ENCODE results near the gene TRIO.

The TRIO gene

DNA sequence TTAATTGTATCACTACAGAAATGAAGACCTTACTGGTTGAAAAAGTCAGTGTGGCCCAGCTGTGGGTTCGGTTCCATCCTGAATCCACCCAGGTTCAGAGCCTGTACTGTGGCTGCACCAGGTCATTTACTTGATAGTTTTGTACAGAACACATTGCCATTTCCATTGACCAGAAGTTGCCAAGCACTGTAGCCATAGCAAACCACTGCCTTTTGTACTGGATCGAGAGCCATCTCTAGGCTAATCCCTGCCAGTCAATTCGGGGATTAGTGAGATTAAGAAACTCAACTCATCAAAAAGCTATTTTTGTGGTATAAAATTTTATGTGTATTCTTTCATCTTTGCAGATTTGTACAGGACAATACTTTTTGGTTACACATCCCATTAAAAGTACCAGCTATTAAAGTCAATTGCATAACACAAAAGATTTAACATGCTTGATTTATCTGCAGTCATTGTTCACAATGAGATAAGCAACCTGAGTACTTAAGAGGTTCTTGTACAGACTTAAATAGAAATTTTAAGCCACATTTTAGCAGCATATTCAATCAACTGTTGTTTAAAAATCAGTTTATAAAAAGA is 329.9 kb downstream of the TRIO start:
- Histone ChIP-seq H3K4me3 (ENCODE audit: low read depth in 1 of 2, low read length in 2 of 2) (no peak overlapping the region), H3K4me1 (ENCODE audit: insufficient read depth, low read length) (no peaks in the 10 kb centered on the region), H3K9me3 (ENCODE audit: low read length) (no peaks in the 10 kb centered on the region), H3K27ac (ENCODE audit: low read depth, low read length) (no peak overlapping the region), H3K9ac (ENCODE audit: low read length) (no peak overlapping the region), H3K36me3 (ENCODE audit: insufficient read depth, low read length) (peaks cover 52% of the 10 kb centered on the region), H3K27me3 (ENCODE audit: control insufficient read depth in 1 of 2, insufficient read depth in 2 of 2, low read length in 2 of 2) (no peaks in the 10 kb centered on the region)

DNA sequence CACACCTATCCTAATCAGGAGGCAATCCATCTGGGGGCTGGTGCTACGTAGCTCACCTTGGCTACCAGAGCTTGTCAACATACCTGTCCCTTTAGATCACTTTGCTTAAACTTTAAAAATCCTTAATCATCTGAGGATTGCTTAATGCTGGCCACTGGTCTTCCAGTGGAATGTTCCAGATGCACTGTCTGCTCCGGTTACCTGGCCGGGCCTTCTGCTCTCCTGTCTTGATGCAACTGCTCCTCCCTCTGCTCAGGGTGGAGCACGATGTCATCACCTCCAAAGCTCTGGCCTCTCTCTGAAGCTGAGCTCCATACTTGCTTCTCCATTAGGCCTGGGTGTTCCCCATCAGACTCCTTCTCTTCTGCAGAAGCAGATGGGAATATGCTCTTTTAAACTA is 331.9 kb downstream of the TRIO start:
- H3K9ac ChIP-seq (ENCODE audit: low read length): no peak overlapping the region
- no peak overlapping the region for H3K4me3 ChIP-seq (ENCODE audit: low read depth in 1 of 2, low read length in 2 of 2)
- no peaks in the 10 kb centered on the region for H3K27me3 ChIP-seq (ENCODE audit: control insufficient read depth in 1 of 2, insufficient read depth in 2 of 2, low read length in 2 of 2)
- H3K9me3 ChIP-seq (ENCODE audit: low read length): no peaks in the 10 kb centered on the region
- peaks cover 63% of the 10 kb centered on the region for H3K36me3 ChIP-seq (ENCODE audit: insufficient read depth, low read length)
- no peak overlapping the region for H3K27ac ChIP-seq (ENCODE audit: low read depth, low read length)
- no peaks in the 10 kb centered on the region for H3K4me1 ChIP-seq (ENCODE audit: insufficient read depth, low read length)

DNA sequence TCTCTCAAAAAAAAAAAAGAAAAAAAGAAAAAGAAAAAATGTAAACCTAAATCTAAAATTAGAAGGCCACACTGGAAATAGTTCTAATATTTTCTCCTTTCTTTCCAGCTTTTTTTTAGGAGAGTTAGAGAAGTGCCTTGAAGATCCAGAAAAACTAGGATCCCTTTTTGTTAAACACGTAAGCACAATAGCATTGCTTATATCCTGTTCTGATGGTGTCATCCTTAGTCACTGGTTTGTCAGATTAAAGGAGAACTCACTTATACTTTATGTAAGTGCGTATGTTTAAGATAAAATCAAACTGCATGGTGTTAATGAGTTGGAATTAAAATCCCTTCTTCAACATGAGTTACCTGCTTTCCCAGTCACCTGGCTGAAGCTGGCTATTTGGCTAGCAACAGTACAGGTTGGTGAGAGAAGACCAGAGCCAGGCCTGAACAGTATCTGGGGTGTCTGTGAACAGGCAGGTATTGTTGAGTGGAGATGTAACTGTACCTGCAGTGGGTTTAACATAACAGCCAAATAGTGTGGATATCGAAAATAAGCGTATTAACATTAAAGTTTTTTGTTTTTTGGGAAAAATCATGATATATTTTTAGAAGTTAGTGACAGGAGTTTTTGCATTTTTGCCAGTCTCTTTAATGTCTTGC is 333.8 kb downstream of the TRIO start:
- Histone ChIP-seq H3K4me3 (ENCODE audit: low read depth in 1 of 2, low read length in 2 of 2) (no peak overlapping the region), H3K9ac (ENCODE audit: low read length) (no peak overlapping the region), H3K27me3 (ENCODE audit: control insufficient read depth in 1 of 2, insufficient read depth in 2 of 2, low read length in 2 of 2) (no peaks in the 10 kb centered on the region), H3K27ac (ENCODE audit: low read depth, low read length) (no peak overlapping the region), H3K36me3 (ENCODE audit: insufficient read depth, low read length) (peaks cover 73% of the 10 kb centered on the region), H3K4me1 (ENCODE audit: insufficient read depth, low read length) (no peaks in the 10 kb centered on the region), H3K9me3 (ENCODE audit: low read length) (no peaks in the 10 kb centered on the region)

DNA sequence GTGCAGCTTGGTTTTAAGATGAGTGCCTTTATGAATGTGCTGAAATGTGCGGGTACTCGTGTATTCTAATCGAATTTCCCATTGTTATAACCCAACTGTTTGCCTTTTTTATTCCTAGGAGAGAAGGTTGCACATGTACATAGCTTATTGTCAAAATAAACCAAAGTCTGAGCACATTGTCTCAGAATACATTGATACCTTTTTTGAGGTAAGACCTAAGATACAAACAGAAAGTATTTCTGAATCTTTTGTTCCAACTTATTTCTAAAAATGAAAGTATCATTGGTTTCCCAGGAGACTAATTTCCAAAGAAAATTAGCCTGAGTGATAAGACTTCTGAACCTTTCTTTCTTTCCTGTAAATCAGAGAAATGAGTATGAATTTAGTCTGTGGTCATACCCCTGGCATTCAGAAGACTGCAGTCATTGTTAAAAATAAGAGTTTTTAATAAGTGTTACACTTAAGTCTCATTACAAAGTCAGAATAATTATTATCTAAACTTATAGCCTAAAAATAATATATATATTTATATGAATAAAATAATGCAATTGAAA is 336.1 kb downstream of the TRIO start:
- H3K4me3 ChIP-seq (ENCODE audit: low read depth in 1 of 2, low read length in 2 of 2): no peak overlapping the region
- no peak overlapping the region for H3K9ac ChIP-seq (ENCODE audit: low read length)
- no peaks in the 10 kb centered on the region for H3K9me3 ChIP-seq (ENCODE audit: low read length)
- no peaks in the 10 kb centered on the region for H3K27me3 ChIP-seq (ENCODE audit: control insufficient read depth in 1 of 2, insufficient read depth in 2 of 2, low read length in 2 of 2)
- no peak overlapping the region for H3K27ac ChIP-seq (ENCODE audit: low read depth, low read length)
- no peaks in the 10 kb centered on the region for H3K4me1 ChIP-seq (ENCODE audit: insufficient read depth, low read length)
- peaks cover 77% of the 10 kb centered on the region for H3K36me3 ChIP-seq (ENCODE audit: insufficient read depth, low read length)

DNA sequence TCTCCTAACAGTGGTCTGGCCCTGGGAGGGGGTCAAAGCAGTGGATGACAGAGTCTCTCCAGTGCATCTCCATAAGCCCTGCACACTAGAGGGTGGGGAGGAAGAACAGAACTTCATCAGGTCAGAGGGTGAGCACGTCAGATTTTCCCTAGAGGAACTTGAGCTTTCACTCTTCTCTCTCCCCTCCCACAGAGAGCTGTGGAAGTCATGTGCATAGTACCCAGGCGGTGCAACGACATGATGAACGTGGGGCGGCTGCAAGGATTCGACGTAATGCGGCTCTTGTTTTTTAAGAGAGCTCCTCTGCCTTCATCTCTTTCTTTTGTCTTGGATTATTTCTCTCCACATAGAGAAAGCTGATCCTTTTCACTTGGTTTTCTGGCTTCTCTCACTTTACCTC is 338.2 kb downstream of the TRIO start:
- Histone ChIP-seq H3K27ac (ENCODE audit: low read depth, low read length) (no peak overlapping the region), H3K9ac (ENCODE audit: low read length) (no peak overlapping the region), H3K36me3 (ENCODE audit: insufficient read depth, low read length) (peaks cover 85% of the 10 kb centered on the region), H3K4me1 (ENCODE audit: insufficient read depth, low read length) (no peaks in the 10 kb centered on the region), H3K4me3 (ENCODE audit: low read depth in 1 of 2, low read length in 2 of 2) (no peak overlapping the region), H3K9me3 (ENCODE audit: low read length) (no peaks in the 10 kb centered on the region), H3K27me3 (ENCODE audit: control insufficient read depth in 1 of 2, insufficient read depth in 2 of 2, low read length in 2 of 2) (no peaks in the 10 kb centered on the region)

DNA sequence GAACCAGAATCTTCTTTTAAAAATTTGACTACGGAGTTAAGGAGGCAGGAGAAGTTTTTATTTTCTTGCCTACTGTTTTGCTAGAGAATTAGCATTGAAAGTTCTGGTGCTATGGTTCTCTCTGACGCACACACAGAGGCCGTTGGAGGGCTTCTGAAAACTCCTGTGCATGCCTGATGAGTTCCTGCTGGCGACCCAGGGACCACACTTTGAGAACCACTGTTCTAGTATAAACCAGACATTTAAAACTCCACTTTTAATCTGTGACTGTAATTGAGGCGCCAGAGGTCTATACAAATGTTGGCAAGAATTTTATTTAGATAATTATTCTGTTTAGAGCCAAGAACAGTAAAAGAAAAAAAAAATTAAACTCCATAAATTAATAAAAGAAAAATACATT is 338.9 kb downstream of the TRIO start:
- Histone ChIP-seq H3K27ac (ENCODE audit: low read depth, low read length) (no peak overlapping the region), H3K9ac (ENCODE audit: low read length) (no peak overlapping the region), H3K4me1 (ENCODE audit: insufficient read depth, low read length) (no peaks in the 10 kb centered on the region), H3K27me3 (ENCODE audit: control insufficient read depth in 1 of 2, insufficient read depth in 2 of 2, low read length in 2 of 2) (no peaks in the 10 kb centered on the region), H3K9me3 (ENCODE audit: low read length) (no peaks in the 10 kb centered on the region), H3K4me3 (ENCODE audit: low read depth in 1 of 2, low read length in 2 of 2) (no peak overlapping the region), H3K36me3 (ENCODE audit: insufficient read depth, low read length) (peaks cover 85% of the 10 kb centered on the region)

DNA sequence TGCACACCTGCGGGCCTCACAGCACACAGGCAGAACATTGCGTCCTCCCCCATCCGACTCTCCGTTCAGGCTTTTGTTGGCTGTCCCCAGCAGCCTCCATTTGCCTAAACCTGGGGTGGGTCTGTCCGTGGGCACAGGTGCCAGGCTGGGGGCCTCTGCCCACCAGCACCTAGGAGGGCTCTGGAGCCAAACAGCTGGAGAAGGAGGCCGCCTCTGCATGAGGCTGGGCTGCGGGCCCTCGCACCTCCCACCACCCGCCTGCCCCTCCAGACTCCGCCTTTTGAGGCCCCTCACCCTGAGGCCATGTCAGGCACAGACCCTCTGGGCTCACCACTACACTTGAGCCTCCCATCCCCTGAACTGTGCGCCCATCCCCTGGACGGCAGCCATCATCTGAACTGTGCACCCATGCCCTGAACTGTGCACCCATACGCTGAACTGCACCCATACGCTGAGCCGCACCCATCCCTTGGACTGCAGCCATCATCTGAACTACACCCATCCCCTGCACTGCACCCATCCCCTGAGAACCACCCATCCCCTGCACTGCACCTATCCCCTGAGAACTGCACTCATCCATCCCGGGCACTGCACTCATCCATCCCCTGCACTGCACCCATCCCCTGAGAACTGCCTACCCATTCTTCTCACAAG is 340.5 kb downstream of the TRIO start:
- Histone ChIP-seq H3K27me3 (ENCODE audit: control insufficient read depth in 1 of 2, insufficient read depth in 2 of 2, low read length in 2 of 2) (no peaks in the 10 kb centered on the region), H3K36me3 (ENCODE audit: insufficient read depth, low read length) (peaks cover 79% of the 10 kb centered on the region), H3K27ac (ENCODE audit: low read depth, low read length) (no peak overlapping the region), H3K4me1 (ENCODE audit: insufficient read depth, low read length) (no peaks in the 10 kb centered on the region), H3K9ac (ENCODE audit: low read length) (no peak overlapping the region), H3K4me3 (ENCODE audit: low read depth in 1 of 2, low read length in 2 of 2) (no peak overlapping the region), H3K9me3 (ENCODE audit: low read length) (no peaks in the 10 kb centered on the region)

DNA sequence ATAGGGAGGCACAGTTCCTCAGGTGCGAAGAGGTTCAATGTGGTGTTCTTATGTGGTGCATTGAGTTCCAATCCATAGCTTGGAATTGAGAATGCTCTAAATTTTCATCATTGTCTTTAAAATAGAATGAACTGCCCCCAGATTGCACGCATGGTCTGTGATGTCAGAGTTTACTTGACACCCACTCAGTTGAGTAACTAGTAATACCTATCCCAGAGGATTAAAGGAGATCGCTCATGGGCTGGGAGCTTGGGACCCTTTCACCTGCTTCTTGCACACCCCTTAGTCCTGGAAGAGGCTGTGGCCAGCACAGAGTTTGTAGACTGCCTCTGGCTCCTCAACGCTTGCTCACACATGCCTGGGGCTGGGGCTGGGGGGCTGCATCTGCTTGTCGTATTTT is 343.3 kb downstream of the TRIO start:
- no peak overlapping the region for H3K9ac ChIP-seq (ENCODE audit: low read length)
- H3K4me1 ChIP-seq (ENCODE audit: insufficient read depth, low read length): peaks cover 12% of the 10 kb centered on the region
- H3K27ac ChIP-seq (ENCODE audit: low read depth, low read length): no peak overlapping the region
- no peaks in the 10 kb centered on the region for H3K9me3 ChIP-seq (ENCODE audit: low read length)
- H3K4me3 ChIP-seq (ENCODE audit: low read depth in 1 of 2, low read length in 2 of 2): no peak overlapping the region
- no peaks in the 10 kb centered on the region for H3K27me3 ChIP-seq (ENCODE audit: control insufficient read depth in 1 of 2, insufficient read depth in 2 of 2, low read length in 2 of 2)
- peaks cover 71% of the 10 kb centered on the region for H3K36me3 ChIP-seq (ENCODE audit: insufficient read depth, low read length)

DNA sequence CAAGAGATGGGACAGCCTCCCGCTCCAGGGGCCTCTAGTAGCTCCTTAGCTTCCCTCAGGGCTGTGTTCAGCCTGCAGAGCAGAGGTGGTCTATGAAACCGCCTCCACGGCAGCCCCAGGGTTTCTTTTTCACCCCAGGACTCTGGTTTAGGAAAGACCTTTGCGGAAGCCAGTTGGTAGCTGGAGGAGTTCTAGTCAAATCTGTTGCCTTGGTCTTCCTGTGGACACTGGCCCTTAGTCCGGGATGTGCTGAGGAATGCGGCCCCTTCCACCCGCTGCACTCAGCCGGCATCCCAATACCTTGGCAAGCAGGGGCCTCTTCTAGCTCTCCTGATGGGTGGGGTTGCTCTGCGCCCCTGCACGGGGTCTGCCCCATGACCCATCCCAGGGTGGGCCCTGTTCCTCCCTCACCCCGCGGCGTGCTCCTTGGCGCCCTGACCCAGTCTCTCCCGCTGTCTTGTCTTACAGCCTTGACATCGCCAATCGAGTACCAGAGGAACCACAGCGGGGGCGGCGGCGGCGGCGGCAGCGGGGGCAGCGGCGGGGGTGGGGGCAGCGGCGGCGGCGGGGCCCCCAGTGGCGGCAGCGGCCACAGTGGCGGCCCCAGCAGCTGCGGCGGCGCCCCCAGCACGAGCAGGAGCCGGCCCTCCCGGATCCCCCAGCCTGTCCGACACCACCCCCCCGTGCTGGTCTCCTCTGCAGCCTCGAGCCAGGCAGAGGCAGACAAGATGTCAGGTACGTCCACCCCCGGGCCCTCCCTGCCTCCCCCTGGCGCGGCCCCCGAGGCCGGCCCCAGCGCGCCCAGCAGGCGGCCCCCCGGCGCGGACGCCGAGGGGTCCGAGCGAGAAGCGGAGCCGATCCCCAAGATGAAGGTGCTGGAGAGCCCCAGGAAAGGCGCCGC is 344.1 kb downstream of the TRIO start:
- no peaks in the 10 kb centered on the region for H3K27me3 ChIP-seq (ENCODE audit: control insufficient read depth in 1 of 2, insufficient read depth in 2 of 2, low read length in 2 of 2)
- H3K27ac ChIP-seq (ENCODE audit: low read depth, low read length): no peak overlapping the region
- H3K36me3 ChIP-seq (ENCODE audit: insufficient read depth, low read length): peaks cover 69% of the 10 kb centered on the region
- no peak overlapping the region for H3K4me3 ChIP-seq (ENCODE audit: low read depth in 1 of 2, low read length in 2 of 2)
- no peak overlapping the region for H3K9ac ChIP-seq (ENCODE audit: low read length)
- H3K9me3 ChIP-seq (ENCODE audit: low read length): no peaks in the 10 kb centered on the region
- peaks cover 12% of the 10 kb centered on the region for H3K4me1 ChIP-seq (ENCODE audit: insufficient read depth, low read length)

DNA sequence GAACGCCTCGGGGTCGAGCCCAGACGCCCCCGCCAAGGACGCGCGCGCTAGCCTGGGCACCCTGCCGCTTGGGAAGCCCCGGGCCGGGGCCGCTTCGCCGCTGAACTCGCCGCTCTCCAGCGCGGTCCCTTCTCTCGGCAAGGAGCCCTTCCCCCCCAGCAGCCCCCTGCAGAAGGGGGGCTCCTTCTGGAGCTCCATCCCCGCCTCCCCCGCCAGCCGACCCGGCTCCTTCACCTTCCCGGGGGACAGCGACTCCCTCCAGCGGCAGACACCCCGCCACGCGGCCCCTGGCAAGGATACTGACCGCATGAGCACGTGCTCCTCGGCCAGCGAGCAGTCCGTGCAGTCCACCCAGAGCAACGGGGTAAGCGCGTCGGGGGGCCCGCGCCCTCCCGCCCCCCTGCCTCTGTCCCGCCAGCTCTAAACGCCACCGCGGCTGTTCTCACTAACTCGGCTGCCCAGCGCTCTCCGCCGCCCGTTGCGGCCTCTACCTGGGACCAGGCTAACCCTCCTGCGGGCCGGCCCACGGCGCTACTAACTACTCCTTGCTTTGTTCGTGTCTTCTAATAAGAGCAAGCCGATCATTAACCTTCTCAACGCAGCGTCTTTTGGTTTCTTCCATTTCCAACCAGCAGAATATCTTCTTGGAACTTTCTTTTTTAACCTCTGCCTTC is 344.9 kb downstream of the TRIO start:
- H3K27ac ChIP-seq (ENCODE audit: low read depth, low read length): no peak overlapping the region
- H3K9me3 ChIP-seq (ENCODE audit: low read length): no peaks in the 10 kb centered on the region
- H3K9ac ChIP-seq (ENCODE audit: low read length): no peak overlapping the region
- no peak overlapping the region for H3K4me3 ChIP-seq (ENCODE audit: low read depth in 1 of 2, low read length in 2 of 2)
- peaks cover 12% of the 10 kb centered on the region for H3K4me1 ChIP-seq (ENCODE audit: insufficient read depth, low read length)
- H3K36me3 ChIP-seq (ENCODE audit: insufficient read depth, low read length): peaks cover 70% of the 10 kb centered on the region
- no peaks in the 10 kb centered on the region for H3K27me3 ChIP-seq (ENCODE audit: control insufficient read depth in 1 of 2, insufficient read depth in 2 of 2, low read length in 2 of 2)

DNA sequence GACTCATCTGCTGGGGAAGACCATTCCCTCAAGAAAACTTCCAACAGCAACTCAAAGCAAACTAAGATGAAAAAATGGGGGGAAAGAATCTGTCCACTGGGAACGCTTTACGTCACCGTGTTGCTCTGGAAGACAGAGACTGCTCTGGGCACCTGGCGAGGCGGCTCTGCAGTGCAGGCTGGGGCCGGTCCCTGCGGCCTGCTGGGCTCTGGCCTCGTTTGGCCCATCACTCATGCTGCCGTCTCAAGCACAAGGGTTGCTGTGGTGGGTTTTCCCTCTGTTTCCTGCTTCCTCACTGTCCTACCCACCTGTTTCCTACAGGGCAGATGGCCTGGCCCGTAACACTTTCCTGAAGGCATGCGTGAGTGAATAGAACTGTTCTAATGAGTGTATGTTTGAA is 345.6 kb downstream of the TRIO start:
- Histone ChIP-seq H3K36me3 (ENCODE audit: insufficient read depth, low read length) (peaks cover 71% of the 10 kb centered on the region), H3K9ac (ENCODE audit: low read length) (no peak overlapping the region)

More for the DNA sequence above, 345.6 kb downstream of the TRIO start:
- Histone ChIP-seq H3K27ac (ENCODE audit: low read depth, low read length) (no peak overlapping the region), H3K4me3 (ENCODE audit: low read depth in 1 of 2, low read length in 2 of 2) (no peak overlapping the region), H3K27me3 (ENCODE audit: control insufficient read depth in 1 of 2, insufficient read depth in 2 of 2, low read length in 2 of 2) (no peaks in the 10 kb centered on the region), H3K4me1 (ENCODE audit: insufficient read depth, low read length) (peaks cover 12% of the 10 kb centered on the region), H3K9me3 (ENCODE audit: low read length) (no peaks in the 10 kb centered on the region)

Data from muscle layer of colon (tissue), 2 donors.